Panc1 (cell line): ENCODE data around the gene HDGFL1. TPM values are rescaled to one million over a fixed set of nuclear protein-coding genes. Genes with fewer than 3 reads are reported as not detected.

Experiments
- ATAC-seq: fragments of 200-7000 bp; cut with Tn5 transposase; 2 replicates; pipeline ENCODE4 v1.9.1; 2020; ENCODE audit warnings: mild to moderate bottlenecking, moderate library complexity
- BruUV-seq: library from RNA; stranded (reverse); fragments of 400-500 nt; replicated peaks from 2 replicates; lab custom pipeline; 2021; lab: Mats Ljungman, UMichigan
- CTCF ChIA-PET: fragments of 300-600 bp; sonication (Branson Sonifier 250); formaldehyde crosslinking; loops from one replicate; lab custom pipeline; 2022; ENCODE audit warnings: antibody characterized with exemption; lab: Charles Lee
- POLR2A ChIA-PET: fragments of 300-600 bp; sonication (Branson Sonifier 250); formaldehyde crosslinking; loops from one replicate; lab custom pipeline; 2022; ENCODE audit warnings: antibody characterized with exemption; lab: Charles Lee
- DNase-seq: peaks from one replicate; pipeline ENCODE4 v3.0.0-alpha.2; 2010; ENCODE audit warnings: low read depth, low spot score
- H3K27ac ChIP-seq: 2 replicates; pipeline ENCODE4 v1.5.1; 2011; ENCODE audit warnings: mild to moderate bottlenecking, low read length, inconsistent platforms
- H3K27me3 ChIP-seq: fragments of 200-500 bp; sonication (Bioruptor generic); 2 replicates; pipeline ENCODE4 v1.6.0; 2014; ENCODE audit warnings: low read length, inconsistent platforms; ENCODE audit not compliant: control insufficient read depth, insufficient read depth
- H3K36me3 ChIP-seq: fragments of 200-500 bp; sonication (Bioruptor generic); 2 replicates; pipeline ENCODE4 v1.5.1; 2014; ENCODE audit warnings: inconsistent platforms, mild to moderate bottlenecking, low read length, moderate library complexity; ENCODE audit not compliant: control insufficient read depth, insufficient read depth
- H3K4me1 ChIP-seq: 2 replicates; pipeline ENCODE4 v1.5.1; 2011; ENCODE audit warnings: inconsistent platforms, mild to moderate bottlenecking, low read length, moderate library complexity; ENCODE audit not compliant: control insufficient read depth, insufficient read depth
- H3K4me3 ChIP-seq, 2 experiments: 2 replicates each; pipeline ENCODE4 v1.5.1; 2011 to 2012; ENCODE audit warnings: low read depth in 2 of 2, low read length in 2 of 2, mild to moderate bottlenecking in 2 of 2, inconsistent platforms in 1 of 2, moderate library complexity in 1 of 2
- H3K9me3 ChIP-seq: fragments of 200-500 bp; sonication (Bioruptor generic); 2 replicates; pipeline ENCODE4 v1.5.1; 2014; ENCODE audit warnings: low read depth, mild to moderate bottlenecking, inconsistent platforms, low read length, moderate library complexity; ENCODE audit not compliant: control insufficient read depth, insufficient read depth
- POLR2AphosphoS5 ChIP-seq: IDR thresholded peaks from 2 replicates; pipeline ENCODE4 v1.6.1; 2012; ENCODE audit warnings: mild to moderate bottlenecking, low read depth, low read length, moderate library complexity
- SIN3A ChIP-seq: IDR thresholded peaks from 2 replicates; pipeline ENCODE4 v1.6.1; 2012; ENCODE audit warnings: low read depth, mild to moderate bottlenecking, low read length, moderate library complexity, borderline replicate concordance; ENCODE audit not compliant: insufficient read depth
- TCF7L2 ChIP-seq: IDR thresholded peaks from 2 replicates; pipeline ENCODE4 v1.6.1; 2011; ENCODE audit warnings: mild to moderate bottlenecking, low read depth, low read length, inconsistent platforms
- in situ Hi-C: cut with HindIII; loops from 2 replicates; pipeline ENCODE4 v1.10.0; 2016; ENCODE audit warnings: low sequenced_read_pairs, low pct_unique_long_range_greater_than_20kb
- intact Hi-C: fragments of 100-400 bp; cut with micrococcal nuclease; formaldehyde crosslinking; loops from one replicate; pipeline ENCODE4 v1.10.0; 2022; ENCODE audit not compliant: unreplicated experiment
- total RNA-seq: library from RNA; stranded (reverse); gene quantifications from one replicate; pipeline ENCODE4 v1.2.1, GENCODE V29; 2021; ENCODE audit not compliant: unreplicated experiment
- TF ChIP-seq, protein P1 (sequence below): fragments of 450-650 bp; IDR thresholded peaks from 2 replicates; pipeline ENCODE4 v1.5.1; 2017; ENCODE audit warnings: mild to moderate bottlenecking
- TF ChIP-seq, protein P2 (sequence below), 2 experiments: IDR thresholded peaks; 2 replicates each; pipeline ENCODE4 v1.6.1; 2011 to 2012; ENCODE audit warnings: low read depth in 2 of 2, control low read depth in 1 of 2, low read length in 1 of 2, mild to moderate bottlenecking in 1 of 2, moderate library complexity in 1 of 2; ENCODE audit not compliant: insufficient read depth in 1 of 2

The HDGFL1 gene
- total RNA-seq, 1 experiment from 2014 or later = not detected

DNA sequence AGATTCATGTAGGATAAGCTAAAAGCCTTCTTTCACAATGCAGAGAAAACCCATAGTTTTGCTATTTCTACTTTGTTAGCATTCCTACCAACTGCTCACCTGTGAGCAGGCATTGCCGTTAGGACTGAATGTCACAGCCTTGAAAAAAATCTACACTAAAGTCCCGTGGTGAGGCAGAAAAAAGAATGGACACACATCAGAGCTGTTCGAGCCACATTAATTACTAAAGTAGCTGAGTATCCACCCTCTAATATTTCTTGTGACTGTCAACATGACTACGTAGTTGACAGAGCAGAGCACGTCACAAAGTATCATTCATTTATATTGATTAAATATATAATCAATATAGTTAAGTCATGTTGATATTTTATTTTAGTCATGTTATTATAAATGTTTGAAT lies 10.1 kb downstream of the HDGFL1 start:
- DNase-seq (no peak), ATAC-seq (no peak)
- H3K27me3 ChIP-seq = no peaks in the 10 kb centered on the region
- ChIA-PET CTCF (no interaction called here), POLR2A (no interaction called here)
- H3K4me1 ChIP-seq = no peaks in the 10 kb centered on the region
- no peaks in the 10 kb centered on the region for H3K9me3 ChIP-seq
- no peak for TF ChIP-seq POLR2AphosphoS5
- TF ChIP-seq, protein P1, sequence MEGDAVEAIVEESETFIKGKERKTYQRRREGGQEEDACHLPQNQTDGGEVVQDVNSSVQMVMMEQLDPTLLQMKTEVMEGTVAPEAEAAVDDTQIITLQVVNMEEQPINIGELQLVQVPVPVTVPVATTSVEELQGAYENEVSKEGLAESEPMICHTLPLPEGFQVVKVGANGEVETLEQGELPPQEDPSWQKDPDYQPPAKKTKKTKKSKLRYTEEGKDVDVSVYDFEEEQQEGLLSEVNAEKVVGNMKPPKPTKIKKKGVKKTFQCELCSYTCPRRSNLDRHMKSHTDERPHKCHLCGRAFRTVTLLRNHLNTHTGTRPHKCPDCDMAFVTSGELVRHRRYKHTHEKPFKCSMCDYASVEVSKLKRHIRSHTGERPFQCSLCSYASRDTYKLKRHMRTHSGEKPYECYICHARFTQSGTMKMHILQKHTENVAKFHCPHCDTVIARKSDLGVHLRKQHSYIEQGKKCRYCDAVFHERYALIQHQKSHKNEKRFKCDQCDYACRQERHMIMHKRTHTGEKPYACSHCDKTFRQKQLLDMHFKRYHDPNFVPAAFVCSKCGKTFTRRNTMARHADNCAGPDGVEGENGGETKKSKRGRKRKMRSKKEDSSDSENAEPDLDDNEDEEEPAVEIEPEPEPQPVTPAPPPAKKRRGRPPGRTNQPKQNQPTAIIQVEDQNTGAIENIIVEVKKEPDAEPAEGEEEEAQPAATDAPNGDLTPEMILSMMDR = no peak
- TF ChIP-seq SIN3A = no peak
- TF ChIP-seq TCF7L2 = no peak
- TF ChIP-seq, protein P2, sequence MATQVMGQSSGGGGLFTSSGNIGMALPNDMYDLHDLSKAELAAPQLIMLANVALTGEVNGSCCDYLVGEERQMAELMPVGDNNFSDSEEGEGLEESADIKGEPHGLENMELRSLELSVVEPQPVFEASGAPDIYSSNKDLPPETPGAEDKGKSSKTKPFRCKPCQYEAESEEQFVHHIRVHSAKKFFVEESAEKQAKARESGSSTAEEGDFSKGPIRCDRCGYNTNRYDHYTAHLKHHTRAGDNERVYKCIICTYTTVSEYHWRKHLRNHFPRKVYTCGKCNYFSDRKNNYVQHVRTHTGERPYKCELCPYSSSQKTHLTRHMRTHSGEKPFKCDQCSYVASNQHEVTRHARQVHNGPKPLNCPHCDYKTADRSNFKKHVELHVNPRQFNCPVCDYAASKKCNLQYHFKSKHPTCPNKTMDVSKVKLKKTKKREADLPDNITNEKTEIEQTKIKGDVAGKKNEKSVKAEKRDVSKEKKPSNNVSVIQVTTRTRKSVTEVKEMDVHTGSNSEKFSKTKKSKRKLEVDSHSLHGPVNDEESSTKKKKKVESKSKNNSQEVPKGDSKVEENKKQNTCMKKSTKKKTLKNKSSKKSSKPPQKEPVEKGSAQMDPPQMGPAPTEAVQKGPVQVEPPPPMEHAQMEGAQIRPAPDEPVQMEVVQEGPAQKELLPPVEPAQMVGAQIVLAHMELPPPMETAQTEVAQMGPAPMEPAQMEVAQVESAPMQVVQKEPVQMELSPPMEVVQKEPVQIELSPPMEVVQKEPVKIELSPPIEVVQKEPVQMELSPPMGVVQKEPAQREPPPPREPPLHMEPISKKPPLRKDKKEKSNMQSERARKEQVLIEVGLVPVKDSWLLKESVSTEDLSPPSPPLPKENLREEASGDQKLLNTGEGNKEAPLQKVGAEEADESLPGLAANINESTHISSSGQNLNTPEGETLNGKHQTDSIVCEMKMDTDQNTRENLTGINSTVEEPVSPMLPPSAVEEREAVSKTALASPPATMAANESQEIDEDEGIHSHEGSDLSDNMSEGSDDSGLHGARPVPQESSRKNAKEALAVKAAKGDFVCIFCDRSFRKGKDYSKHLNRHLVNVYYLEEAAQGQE (IDR thresholded peaks at IDR 0.05; ENCODE audit: insufficient read depth in 1 of 2, low read depth in 2 of 2, low read length in 1 of 2) = no peak
- no peaks in the 10 kb centered on the region for H3K36me3 ChIP-seq
- in situ Hi-C loops = no loop called here
- intact Hi-C loops = no loop called here
- BruUV-seq = no TSS peak
- H3K4me3 ChIP-seq = no peak overlapping the region
- no peak overlapping the region for H3K27ac ChIP-seq

DNA sequence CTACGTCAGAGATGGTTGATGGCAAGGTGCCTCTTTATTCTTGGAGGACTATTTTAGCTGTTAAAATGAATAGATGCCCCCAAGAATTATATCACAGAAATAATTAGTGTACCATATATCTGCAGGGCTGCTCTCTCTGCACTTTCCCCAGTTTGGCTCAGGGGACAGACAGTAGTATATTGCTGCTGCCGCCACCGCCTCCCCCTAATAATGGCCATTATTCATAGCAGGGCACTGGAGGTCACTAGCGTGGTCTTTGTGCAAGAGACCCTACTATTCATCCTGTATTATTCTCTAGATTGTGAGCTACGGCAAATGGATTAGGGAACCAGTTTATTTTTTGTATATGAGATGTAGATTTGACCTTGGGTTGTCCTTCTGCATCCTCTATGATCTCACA lies 11.0 kb downstream of the HDGFL1 start:
- Histone ChIP-seq H3K4me1 (no peaks in the 10 kb centered on the region), H3K36me3 (no peaks in the 10 kb centered on the region), H3K27me3 (no peaks in the 10 kb centered on the region), H3K27ac (no peak overlapping the region), H3K9me3 (no peaks in the 10 kb centered on the region), H3K4me3 (no peak overlapping the region)
- ATAC-seq = no peak
- BruUV-seq = no TSS peak
- ChIA-PET CTCF (no interaction called here), POLR2A (no interaction called here)
- in situ Hi-C loops = no loop called here
- TF ChIP-seq SIN3A = no peak
- TF ChIP-seq, protein P1 = no peak
- TF ChIP-seq TCF7L2 = no peak
- no peak for TF ChIP-seq POLR2AphosphoS5
- intact Hi-C loops = no loop called here
- no peak for DNase-seq
